ENCODE results near the gene REXO1. TPM values are rescaled to one million over a fixed set of nuclear protein-coding genes. Genes with fewer than 3 reads are reported as not detected.

The REXO1 gene
- polyA plus RNA-seq, 1 experiment = 5.4 TPM

DNA sequence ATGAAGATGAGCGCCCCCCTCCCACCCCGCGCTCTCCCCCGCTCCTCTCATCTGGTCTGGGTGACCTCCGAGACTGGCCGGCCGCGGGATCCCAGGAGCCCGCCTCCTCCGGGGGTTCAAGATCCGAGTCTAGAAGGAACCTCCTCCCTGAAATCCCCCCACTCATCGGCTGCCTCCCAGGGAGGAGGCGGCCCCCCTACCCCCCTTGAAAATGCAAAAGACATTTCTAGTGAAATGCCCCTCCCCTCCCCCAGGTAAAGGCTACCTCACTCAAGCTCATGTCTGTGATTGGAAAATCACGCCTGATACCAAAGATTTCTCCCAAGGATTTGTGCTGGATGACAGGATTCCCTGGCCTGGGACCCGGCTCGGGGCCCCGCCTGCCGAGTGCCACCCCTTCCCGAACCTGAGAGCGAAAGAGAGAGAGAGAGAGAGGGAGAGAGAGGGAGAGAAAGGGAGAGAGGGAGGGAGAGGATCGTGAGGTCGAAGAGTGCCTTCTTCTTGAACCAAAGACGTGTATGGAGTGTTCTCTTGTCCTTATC is 71.6 kb downstream of the REXO1 start:
- no peak for TF ChIP-seq CTCF (IDR thresholded peaks at IDR 0.05; ENCODE audit: low read depth, low read length)
- peaks cover 63% of the 10 kb centered on the region for H3K27me3 ChIP-seq (ENCODE audit: control insufficient read depth, insufficient read depth, low read length)
- peaks cover 24% of the 10 kb centered on the region for H3K9me3 ChIP-seq (ENCODE audit: control insufficient read depth, insufficient read depth, low read length)
- CTCF ChIA-PET = no interaction called here
- H3K27ac ChIP-seq (ENCODE audit: low read depth, low read length) = no peak overlapping the region
- no peak overlapping the region for H3K4me3 ChIP-seq (ENCODE audit: low read depth, low read length)
- POLR2A ChIA-PET = no interaction called here
- DNase-seq (ENCODE audit: low read depth, low spot score) = no peak

- H3K9me3 ChIP-seq (ENCODE audit: control insufficient read depth, insufficient read depth, low read length) = peaks cover 19% of the 10 kb centered on the region
- no peak overlapping the region for H3K27ac ChIP-seq (ENCODE audit: low read depth, low read length)
- POLR2A ChIA-PET = no interaction called here
- no peak overlapping the region for H3K4me3 ChIP-seq (ENCODE audit: low read depth, low read length)
- no peak for TF ChIP-seq CTCF (IDR thresholded peaks at IDR 0.05; ENCODE audit: low read depth, low read length)
- H3K27me3 ChIP-seq (ENCODE audit: control insufficient read depth, insufficient read depth, low read length) = peaks cover 68% of the 10 kb centered on the region
- DNase-seq (ENCODE audit: low read depth, low spot score) = no peak
- CTCF ChIA-PET = no interaction called here
These were observed 72.2 kb downstream of the REXO1 start for GRCh38 chr19:1775951-1776605.

DNA sequence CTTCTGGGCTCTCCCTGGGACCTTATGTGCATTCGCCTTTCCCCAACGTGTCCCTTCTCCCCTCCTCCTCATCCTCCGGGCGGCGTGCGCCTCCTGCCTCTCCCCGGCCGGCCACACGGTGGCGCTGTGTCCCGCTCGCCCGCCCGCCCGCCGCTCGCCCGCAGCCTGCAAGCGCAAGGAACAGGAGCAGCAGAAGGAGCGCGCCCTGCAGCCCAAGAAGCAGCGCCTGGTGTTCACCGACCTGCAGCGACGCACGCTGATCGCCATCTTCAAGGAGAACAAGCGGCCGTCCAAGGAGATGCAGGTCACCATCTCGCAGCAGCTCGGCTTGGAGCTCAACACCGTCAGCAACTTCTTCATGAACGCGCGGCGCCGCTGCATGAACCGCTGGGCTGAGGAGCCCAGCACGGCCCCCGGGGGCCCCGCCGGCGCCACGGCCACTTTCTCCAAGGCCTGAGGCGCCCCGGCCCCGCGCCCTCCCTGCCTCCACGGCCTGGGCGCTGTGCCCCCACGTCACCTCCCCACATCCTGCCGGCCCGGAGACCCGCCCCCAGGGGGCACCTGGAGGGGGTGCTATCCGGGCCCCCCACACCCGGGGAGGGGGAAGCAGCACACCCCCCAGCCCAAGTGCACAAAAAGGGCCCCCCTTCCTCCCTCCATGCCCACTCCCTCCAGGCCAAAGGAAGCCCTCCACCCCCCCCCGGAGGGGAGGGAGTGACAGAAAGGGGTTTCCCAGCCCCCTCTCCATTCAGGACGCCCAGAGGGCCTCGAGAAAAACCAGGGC is 73.1 kb downstream of the REXO1 start:
- H3K27ac ChIP-seq (ENCODE audit: low read depth, low read length) = no peak overlapping the region
- ChIA-PET CTCF (no interaction called here), POLR2A (no interaction called here)
- DNase-seq (ENCODE audit: low read depth, low spot score) = no peak
- H3K9me3 ChIP-seq (ENCODE audit: control insufficient read depth, insufficient read depth, low read length) = peaks cover 19% of the 10 kb centered on the region
- TF ChIP-seq CTCF (IDR thresholded peaks at IDR 0.05; ENCODE audit: low read depth, low read length) = peak; percentile 45
- H3K27me3 ChIP-seq (ENCODE audit: control insufficient read depth, insufficient read depth, low read length) = peaks cover 69% of the 10 kb centered on the region
- no peak overlapping the region for H3K4me3 ChIP-seq (ENCODE audit: low read depth, low read length)

- no peak overlapping the region for H3K27ac ChIP-seq (ENCODE audit: low read depth, low read length)
- H3K9me3 ChIP-seq (ENCODE audit: control insufficient read depth, insufficient read depth, low read length) = peaks cover 16% of the 10 kb centered on the region
- DNase-seq (ENCODE audit: low read depth, low spot score) = no peak
- CTCF ChIA-PET = interaction anchor here (0.7 to 1.9 kb wide), 5 partner anchors 9 to 101 kb away, joined by 3 to 7 read pairs (median 3); no protein-coding TSS in a partner anchor
- H3K27me3 ChIP-seq (ENCODE audit: control insufficient read depth, insufficient read depth, low read length) = peaks cover 61% of the 10 kb centered on the region
- TF ChIP-seq CTCF (IDR thresholded peaks at IDR 0.05; ENCODE audit: low read depth, low read length) = no peak
- no peak overlapping the region for H3K4me3 ChIP-seq (ENCODE audit: low read depth, low read length)
- POLR2A ChIA-PET = no interaction called here
These were observed 75.1 kb downstream of the REXO1 start for GRCh38 chr19:1773184-1773583.
